Measurements from ENCODE around the gene FNBP1L.

GRCh38 chr1:93446837-93447451 is 974 bp upstream of the FNBP1L start:
- TF ChIP-seq CTCF (IDR thresholded peaks at IDR 0.05; ENCODE audit: low read length) (no peak), EZH2 (optimal IDR thresholded peaks at IDR 0.05; ENCODE audit: low read depth, low read length) (no peak), EZH2phosphoT487 (IDR thresholded peaks at IDR 0.05; ENCODE audit: low read length) (no peak)

Measured in MM.1S (cell line).